GM18505 (cell line): Measurements from ENCODE around the gene NAGPA.

ENCODE experiments used
- ATAC-seq: cut with Tn5 transposase; IDR thresholded peaks from one replicate; pipeline ENCODE4 v1.9.1; 2021; ENCODE audit not compliant: unreplicated experiment
- POLR2A ChIP-seq: IDR thresholded peaks from 4 replicates; pipeline ENCODE4 v1.6.1; 2011; ENCODE audit warnings: borderline replicate concordance; ENCODE audit not compliant: insufficient read depth, insufficient read length; ENCODE audit errors: extremely low read depth

NAGPA gene

DNA sequence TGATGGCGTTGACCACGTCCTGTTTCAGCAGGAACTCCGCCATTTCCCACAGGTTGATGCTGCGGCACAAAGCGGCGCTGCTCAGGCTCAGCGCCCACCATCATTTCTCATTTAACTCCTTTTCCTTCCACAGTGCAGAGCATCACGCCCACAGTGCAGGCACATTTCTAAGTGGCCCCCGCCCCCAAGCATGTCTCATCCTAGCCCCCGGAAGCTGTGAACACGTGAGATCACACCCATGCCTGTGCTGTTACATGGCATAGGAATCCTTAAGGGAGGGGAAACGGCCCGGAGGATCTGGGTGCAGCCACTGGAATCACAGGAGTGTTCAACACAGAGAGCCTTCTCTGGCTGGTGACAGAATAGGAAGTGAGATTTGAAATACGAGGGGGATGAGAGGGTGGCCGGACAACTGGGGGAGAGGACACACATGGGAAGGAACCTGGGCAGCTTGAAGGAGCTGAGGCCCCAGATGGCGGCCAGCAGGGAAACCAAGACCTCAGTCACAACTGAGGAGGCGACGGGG lies 4.7 kb downstream of the NAGPA start:
- no peak for ATAC-seq
- no peak for TF ChIP-seq POLR2A

DNA sequence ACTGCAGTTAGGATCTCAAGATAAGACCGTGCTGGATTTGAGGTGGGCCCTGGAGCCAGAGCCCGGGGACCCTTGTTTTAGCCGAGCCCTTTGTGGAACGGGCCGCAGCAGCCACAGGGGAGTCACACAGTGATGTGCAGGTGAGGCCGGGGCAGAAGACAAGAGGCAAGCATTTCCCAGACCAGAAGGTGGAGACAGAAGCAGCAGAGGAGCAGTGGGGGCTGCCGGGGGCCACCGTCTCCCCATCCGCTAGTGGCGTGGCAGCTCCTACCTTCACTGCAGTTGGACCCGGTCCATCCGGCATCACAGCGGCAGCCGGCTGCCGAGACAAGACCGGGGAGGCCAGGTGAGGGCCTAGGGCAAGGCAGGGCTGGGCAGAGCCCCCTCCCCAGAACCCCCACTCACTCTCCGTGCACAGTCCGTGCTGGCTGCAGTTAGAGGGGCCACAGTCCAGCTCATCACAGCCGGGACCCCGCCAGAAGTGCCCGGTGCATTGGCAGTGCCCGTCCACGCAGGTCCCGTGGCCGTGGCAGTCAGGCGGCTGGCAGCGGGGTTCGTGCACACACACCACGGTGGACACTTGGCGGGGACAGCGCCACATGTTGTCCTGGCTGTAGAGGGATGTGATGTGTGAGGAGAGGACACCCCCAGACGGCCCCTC lies 6.0 kb downstream of the NAGPA start:
- no peak for ATAC-seq
- TF ChIP-seq POLR2A, result no peak

DNA sequence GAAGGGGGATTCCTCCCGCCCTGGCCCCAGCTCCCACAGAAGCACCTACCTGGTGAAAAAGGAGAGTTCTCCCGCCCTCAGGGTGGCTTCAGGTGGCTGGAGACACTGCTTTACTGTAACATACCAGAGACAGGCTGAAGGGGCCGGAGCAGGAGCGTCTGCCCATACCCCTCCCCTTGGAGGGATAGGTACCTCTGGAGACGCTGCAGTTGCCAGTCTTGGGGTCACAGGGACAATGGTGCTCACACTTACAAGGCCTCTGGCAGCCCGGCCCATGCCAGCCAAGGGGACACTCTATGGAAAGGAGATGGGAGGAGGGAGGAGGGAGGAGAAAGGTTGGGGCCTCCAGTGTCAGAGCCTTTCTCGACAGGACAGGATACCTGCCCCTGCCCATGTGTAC lies 6.6 kb downstream of the NAGPA start:
- ATAC-seq, result no peak
- no peak for TF ChIP-seq POLR2A

DNA sequence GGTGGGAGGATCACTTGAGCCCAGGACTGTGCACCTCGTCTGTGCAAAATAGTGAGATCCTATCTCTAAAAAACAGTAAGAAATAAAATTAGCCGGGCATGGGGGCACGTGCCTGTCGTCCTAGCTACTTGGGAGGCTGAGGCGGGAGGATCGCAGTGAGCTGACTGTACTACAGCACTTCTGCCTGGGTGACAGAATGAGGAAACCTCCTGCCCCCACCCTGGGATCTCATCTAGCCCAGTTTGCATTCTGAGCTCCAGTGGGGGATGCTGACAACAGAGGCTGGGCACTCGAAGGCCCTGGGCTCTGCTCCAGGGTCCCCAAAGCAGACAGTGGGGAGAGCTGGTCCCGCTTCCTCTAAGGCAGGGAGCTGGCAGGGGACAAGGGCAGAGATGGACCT lies 7.1 kb downstream of the NAGPA start:
- TF ChIP-seq POLR2A, result no peak
- ATAC-seq, result no peak

DNA sequence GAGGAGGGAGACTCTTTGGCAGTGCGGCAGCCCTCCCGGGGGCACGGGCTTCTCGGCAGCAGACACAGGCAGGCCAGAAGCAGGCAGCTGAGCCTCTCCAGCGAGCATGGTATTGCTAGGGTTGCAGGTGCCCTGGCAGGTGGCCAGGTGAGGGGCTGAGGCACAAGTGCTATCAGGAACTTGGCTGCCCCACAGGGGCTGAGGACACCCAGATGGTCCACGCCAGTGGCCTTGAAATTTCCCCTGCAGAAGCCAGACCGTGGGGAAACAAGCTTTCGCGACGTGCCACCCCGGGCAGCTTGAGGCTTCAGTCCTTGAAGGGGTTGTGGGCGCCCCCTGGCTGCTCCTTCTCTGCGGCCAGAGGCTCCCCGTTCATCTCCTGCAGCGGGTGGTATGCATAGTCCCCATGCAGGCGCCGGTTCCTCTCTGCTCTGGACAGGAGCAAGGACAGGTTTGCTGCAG lies 8.5 kb downstream of the NAGPA start:
- TF ChIP-seq POLR2A, result no peak
- no peak for ATAC-seq

DNA sequence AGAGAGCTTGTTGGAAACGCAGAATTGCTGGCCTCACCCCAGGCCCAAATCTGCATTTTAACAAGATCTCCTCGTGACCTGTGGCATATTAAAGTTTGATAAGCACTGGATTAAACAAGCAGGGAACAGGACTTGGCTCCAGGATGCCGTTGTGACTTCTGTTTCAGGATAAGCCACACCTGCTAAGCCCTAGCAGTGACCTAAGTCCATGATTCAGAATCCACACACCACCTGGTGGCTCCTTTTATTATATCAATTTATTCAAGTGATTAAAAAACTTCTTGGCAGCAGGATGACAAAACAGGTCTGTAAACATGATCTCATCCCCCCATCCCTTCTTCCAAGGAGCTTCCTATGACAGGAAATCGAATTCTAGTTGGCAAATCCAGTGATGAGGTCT lies 9.1 kb downstream of the NAGPA start:
- TF ChIP-seq POLR2A, result no peak
- no peak for ATAC-seq

DNA sequence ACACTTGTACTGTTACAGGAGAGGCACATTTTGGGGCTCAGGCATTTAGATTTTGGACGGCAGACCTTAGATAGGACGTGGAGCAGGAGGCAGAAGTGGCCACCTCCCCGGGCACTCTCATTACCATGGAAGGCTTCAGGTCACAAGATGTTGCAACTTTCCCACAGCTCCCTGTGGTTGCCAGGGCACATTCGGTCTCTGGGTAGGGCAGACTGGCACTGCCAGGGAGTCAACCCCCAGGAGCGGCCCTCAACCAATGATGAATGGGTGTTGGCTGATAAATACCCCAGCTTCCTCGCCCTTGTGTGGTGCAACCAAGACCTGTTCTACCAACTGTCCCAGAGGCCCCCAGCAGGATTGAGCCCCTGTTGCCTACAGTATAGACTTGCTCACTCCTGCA lies 11.2 kb downstream of the NAGPA start:
- TF ChIP-seq POLR2A, result no peak
- no peak for ATAC-seq

DNA sequence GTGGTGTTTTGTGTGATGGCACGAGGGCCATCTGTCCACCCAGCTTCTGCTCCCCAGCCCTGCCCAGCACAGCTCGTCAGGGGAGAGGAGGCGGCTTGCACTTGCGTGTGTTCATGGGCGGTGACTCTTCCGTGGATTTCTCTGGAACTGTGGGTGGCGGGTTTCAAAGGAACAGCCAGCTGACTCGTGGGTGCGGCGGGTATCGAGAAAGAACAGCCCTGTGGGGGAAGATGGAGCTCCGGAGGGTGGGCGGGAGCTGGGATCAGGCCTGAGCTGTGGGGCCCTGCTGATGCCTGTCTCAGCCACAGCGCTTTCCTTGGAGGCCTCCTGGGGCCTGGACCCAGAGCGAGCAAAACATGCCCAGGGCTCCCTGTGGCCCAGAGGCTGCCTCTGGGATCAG lies 13.2 kb downstream of the NAGPA start:
- no peak for ATAC-seq
- TF ChIP-seq POLR2A, result no peak

DNA sequence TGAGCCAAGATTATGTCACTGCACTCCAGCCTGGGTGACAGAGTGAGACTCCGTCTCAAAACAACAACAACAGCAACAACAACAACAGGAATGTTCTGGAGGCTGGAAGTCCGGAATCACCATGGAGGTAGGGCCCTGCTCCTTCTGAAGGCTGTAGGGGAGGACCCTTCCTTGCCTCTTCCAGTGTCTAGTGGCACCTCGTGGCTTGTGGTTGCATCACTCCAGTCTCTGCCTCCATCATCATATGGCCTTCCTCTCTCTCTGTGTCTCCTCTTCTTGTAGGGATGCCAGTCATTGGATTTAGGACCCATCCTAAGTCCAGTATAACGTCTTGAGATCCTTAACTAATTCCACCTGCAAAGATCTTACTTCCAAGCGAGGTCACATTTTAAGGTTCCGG lies 14.0 kb downstream of the NAGPA start:
- no peak for TF ChIP-seq POLR2A
- ATAC-seq, result no peak

DNA sequence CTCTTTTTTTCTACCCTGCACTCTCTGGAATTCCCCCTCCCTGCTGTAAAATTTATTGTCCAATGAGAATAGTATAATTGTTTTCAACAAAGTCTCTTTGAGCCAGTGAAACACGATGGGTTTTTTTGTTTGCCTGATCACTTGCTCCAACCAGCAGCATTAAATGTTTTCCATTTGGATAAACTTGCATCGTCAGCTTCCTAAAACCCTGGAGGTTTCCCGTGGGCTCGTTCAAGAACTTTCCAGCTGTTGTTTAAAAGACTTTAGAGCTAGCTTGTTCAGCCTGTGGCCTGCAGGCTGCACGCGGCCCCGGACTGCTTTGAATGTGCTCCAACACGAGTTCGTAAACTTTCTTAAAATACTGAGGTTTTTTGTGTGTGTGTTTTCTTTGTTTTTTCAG lies 14.9 kb downstream of the NAGPA start:
- TF ChIP-seq POLR2A, result no peak
- ATAC-seq, result no peak

DNA sequence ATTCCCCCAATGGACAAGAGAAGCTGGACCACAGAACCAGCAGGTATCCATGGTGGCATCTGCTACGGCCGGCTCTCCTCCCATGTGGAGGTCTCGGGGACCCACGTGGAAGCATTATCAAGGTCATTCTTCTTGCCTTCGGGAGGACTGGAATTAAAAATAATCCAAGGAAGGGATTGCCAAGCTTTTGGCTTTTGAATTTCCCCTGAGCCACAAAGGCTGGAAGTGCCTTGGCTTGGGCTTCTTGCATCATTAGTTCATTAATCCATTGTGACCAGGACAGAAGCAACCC lies 16.1 kb downstream of the NAGPA start:
- no peak for TF ChIP-seq POLR2A
- ATAC-seq, result no peak

DNA sequence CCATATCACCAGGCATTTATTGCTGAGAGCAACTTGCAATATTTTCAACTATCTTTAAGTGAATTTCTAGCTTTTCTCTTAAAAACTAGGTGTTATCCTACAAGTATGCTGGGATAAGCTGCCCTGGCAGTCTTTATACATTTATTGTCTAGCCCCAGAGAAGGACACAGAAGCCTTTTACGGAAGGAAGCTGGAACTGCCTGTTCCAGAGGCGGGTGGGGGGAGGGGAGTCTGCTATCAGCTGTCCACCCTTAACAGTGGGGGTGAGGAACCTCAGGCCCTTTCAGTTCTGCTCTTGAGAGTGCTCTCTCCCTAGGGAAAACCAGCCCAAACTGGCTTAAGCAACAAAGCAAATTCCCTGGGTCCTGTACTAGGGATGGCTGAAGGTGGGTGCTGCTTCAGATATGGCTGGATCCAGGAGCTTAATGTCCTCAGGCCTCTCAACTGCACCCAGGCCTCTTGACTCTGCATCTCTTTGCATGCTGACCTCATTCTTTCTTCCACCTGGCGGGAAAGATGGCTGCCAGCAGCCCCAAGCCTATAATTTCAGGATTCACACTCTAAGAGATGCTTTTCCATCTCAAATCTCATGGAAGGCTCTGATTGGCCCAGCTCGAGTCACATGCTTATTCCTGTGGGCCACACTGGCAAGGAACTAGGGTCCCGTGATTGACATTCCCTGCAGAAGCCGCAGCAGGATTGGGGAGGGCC lies 16.6 kb downstream of the NAGPA start:
- TF ChIP-seq POLR2A, result no peak
- ATAC-seq, result no peak

DNA sequence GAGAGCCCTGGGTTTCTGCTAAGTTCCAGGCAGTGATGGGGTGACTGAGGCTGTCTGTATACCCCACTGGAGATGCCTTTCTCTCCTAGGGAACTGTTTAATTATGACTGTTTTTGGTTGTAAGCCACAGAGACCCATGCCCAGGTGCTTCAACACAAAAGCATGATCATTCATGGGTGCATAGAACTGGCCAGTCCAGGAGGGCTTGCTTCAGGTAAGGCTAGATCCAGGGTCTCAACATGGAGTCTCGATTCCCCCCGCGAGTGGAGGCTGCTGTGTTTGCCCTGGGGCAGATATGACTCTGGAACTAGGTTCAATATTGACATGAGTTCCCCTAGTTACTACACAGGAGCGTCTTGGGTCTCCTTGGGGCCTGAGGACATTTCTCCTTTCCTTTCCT lies 17.8 kb downstream of the NAGPA start:
- no peak for ATAC-seq

DNA sequence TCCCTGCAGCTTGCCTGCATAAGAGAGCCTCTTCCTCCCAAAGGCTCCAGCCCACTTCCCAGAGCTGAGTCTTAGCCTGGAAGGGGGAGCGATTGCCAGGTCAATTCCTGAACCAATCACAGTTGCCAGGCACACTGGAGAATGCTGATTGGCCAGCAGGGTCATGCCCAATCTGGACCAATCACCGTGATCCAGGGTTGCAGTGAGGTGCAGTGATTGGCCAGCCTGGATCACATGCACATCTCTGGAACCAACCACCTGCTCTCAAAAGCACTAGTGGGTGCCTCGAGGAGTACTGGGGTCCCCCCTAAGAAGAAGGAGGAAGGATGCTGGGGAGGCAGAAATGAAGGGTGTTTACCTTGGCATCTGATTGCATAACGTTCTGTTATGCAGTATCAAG lies 18.4 kb downstream of the NAGPA start:
- no peak for TF ChIP-seq POLR2A
- ATAC-seq, result no peak

More for the DNA sequence above, 17.8 kb downstream of the NAGPA start:
- TF ChIP-seq POLR2A, result no peak
